Measurements from ENCODE around the gene ZMAT5.

The ZMAT5 gene

GRCh38 chr22:29740216-29740615 is 26.6 kb downstream of the ZMAT5 start:
- no peak for TF ChIP-seq ZNF777 (tag by site-specific recombination; IDR thresholded peaks at IDR 0.05; ENCODE audit: borderline replicate concordance)
- TF ChIP-seq ZNF76 (tag by site-specific recombination; IDR thresholded peaks at IDR 0.05; ENCODE audit: borderline replicate concordance, low read depth) = no peak
- TF ChIP-seq ZBTB17 (tag by site-specific recombination; IDR thresholded peaks at IDR 0.05) = no peak
- no peak for TF ChIP-seq ZNF704 (tag by site-specific recombination; IDR thresholded peaks at IDR 0.05)
- TF ChIP-seq ZNF624 (tag by site-specific recombination; IDR thresholded peaks at IDR 0.05) = no peak
- TF ChIP-seq ZNF658 (tag by site-specific recombination; IDR thresholded peaks at IDR 0.05) = no peak
- TF ChIP-seq ZNF571 (tag by site-specific recombination; IDR thresholded peaks at IDR 0.05) = no peak
- TF ChIP-seq SETDB1 (IDR thresholded peaks at IDR 0.05; ENCODE audit: insufficient read length, low read length) = no peak
- POLR2A ChIA-PET = no interaction called here
- no peak overlapping the region for H3K27ac ChIP-seq (ENCODE audit: extremely low read depth, low read depth, low read length)
- H3K4me3 ChIP-seq (ENCODE audit: low read depth, low read length) = no peak overlapping the region
- CTCF ChIA-PET = interaction anchor here (0.6 kb wide), 2 partner anchors 68 to 606 kb away, joined by 3 to 4 read pairs; no protein-coding TSS in a partner anchor
- H3K36me3 ChIP-seq (ENCODE audit: control insufficient read depth in 2 of 2, insufficient read depth in 1 of 2, low read length in 2 of 2) = peaks cover 0 to 29% of the 10 kb centered on the region in 2 experiments; a peak in 2 of 3 replicates
- no peaks in the 10 kb centered on the region for H3K9me3 ChIP-seq (ENCODE audit: control insufficient read depth, insufficient read depth, low read depth, low read length)
- H3K4me1 ChIP-seq (ENCODE audit: control insufficient read depth, insufficient read depth, low read length) = no peaks in the 10 kb centered on the region

GRCh38 chr22:29739346-29739875 is 27.4 kb downstream of the ZMAT5 start:
- Histone ChIP-seq H3K4me3 (ENCODE audit: low read depth, low read length) (no peak overlapping the region), H3K4me1 (ENCODE audit: control insufficient read depth, insufficient read depth, low read length) (no peaks in the 10 kb centered on the region), H3K9me3 (ENCODE audit: control insufficient read depth, insufficient read depth, low read depth, low read length) (no peaks in the 10 kb centered on the region), H3K36me3 (ENCODE audit: control insufficient read depth in 2 of 2, insufficient read depth in 1 of 2, low read length in 2 of 2) (peaks cover 0 to 24% of the 10 kb centered on the region in 2 experiments; a peak in 2 of 3 replicates), H3K27ac (ENCODE audit: extremely low read depth, low read depth, low read length) (no peak overlapping the region)
- TF ChIP-seq ZBTB10 (tag by site-specific recombination; IDR thresholded peaks at IDR 0.05) = no peak
- TF ChIP-seq ZNF449 (tag by site-specific recombination; IDR thresholded peaks at IDR 0.05) = no peak
- no peak for TF ChIP-seq SETDB1 (IDR thresholded peaks at IDR 0.05; ENCODE audit: insufficient read length, low read length)
- no peak for TF ChIP-seq ZNF37A (tag by site-specific recombination; IDR thresholded peaks at IDR 0.05)
- no peak for TF ChIP-seq KLF10 (tag by site-specific recombination; IDR thresholded peaks at IDR 0.05)
- TF ChIP-seq ZSCAN4 (tag by site-specific recombination; IDR thresholded peaks at IDR 0.05) = no peak
- TF ChIP-seq GLIS2 (tag by site-specific recombination; IDR thresholded peaks at IDR 0.05) = no peak
- TF ChIP-seq ZSCAN30 (tag by site-specific recombination; IDR thresholded peaks at IDR 0.05) = no peak
- TF ChIP-seq ZXDB (tag by site-specific recombination; IDR thresholded peaks at IDR 0.05) = no peak
- no peak for TF ChIP-seq ZNF169 (tag by site-specific recombination; IDR thresholded peaks at IDR 0.05)
- no peak for TF ChIP-seq ZNF555 (tag by site-specific recombination; conservative IDR thresholded peaks at IDR 0.05)
- no peak for TF ChIP-seq ZNF184 (tag by site-specific recombination; IDR thresholded peaks at IDR 0.05)
- TF ChIP-seq GLI2 (tag by site-specific recombination; IDR thresholded peaks at IDR 0.05; ENCODE audit: borderline replicate concordance, low read depth) = no peak
- no peak for TF ChIP-seq ZNF366 (tag by site-specific recombination; conservative IDR thresholded peaks at IDR 0.05)
- ChIA-PET POLR2A (no interaction called here), CTCF (interaction anchor here (0.6 kb wide), 2 partner anchors 114 to 1240 kb away, joined by 3 read pairs; no protein-coding TSS in a partner anchor)

Measured in HEK293 (cell line).